ENCODE data around the gene TAF3. TPM values are rescaled to one million over a fixed set of nuclear protein-coding genes. Genes with fewer than 3 reads are reported as not detected.

Gene TAF3
- total and polyA plus RNA-seq, 8 donors, result 2.3 to 13.4 (median 6.5) TPM

DNA sequence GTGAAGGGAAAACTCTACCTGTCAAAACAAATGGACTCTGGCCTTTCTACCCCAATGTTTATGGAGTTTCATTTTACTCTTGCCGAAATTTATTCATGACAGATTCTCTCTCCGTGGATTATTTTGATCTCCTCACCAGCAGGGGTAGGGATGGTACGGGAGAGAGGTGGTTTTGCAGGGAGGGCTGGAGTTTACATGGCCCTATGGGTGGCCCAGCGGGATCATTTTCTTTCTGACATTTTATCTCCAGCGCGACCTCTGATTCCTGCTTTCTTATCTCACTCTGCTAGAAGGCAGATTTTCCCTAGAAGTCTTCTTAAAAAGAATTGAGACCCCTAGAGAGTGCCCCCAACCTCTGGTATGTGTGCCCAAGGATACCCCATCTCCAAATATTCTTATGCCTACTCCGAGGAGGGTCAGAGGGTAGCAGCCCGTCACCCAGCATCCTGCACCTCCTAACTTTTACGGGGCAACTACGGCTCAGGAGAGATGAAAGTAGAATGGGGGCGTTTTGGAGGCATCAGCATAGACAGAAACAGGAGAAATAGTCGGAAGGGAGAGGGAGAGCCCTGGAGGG lies 226.1 kb downstream of the TAF3 start:
- TF ChIP-seq POLR2A (IDR thresholded peaks at IDR 0.05) (no peak), POLR2AphosphoS5 (IDR thresholded peaks at IDR 0.05) (no peak), EP300 (IDR thresholded peaks at IDR 0.05) (no peak), CTCF (IDR thresholded peaks at IDR 0.05) (no peak)
- DNase-seq, result no peak
- Histone ChIP-seq H3K27ac (no peak overlapping the region), H3K27me3 (peaks cover 56 to 100% (median 100%) of the 10 kb centered on the region in 3 donors), H3K36me3 (no peaks in the 10 kb centered on the region), H3K4me3 (peak overlapping the region in 2 of 4 donors; percentile 41 to 47), H3K9me3 (no peaks in the 10 kb centered on the region), H3K4me1 (peaks cover 22 to 61% (median 43%) of the 10 kb centered on the region in 4 donors)
- WGBS, 5 donors, result 8 to 12% (median 11%) methylated on average over 12 of the region's 12 CpGs
- intact Hi-C loops (cut with DNase I; ENCODE audit: low total_unique reads), result no loop called here

DNA sequence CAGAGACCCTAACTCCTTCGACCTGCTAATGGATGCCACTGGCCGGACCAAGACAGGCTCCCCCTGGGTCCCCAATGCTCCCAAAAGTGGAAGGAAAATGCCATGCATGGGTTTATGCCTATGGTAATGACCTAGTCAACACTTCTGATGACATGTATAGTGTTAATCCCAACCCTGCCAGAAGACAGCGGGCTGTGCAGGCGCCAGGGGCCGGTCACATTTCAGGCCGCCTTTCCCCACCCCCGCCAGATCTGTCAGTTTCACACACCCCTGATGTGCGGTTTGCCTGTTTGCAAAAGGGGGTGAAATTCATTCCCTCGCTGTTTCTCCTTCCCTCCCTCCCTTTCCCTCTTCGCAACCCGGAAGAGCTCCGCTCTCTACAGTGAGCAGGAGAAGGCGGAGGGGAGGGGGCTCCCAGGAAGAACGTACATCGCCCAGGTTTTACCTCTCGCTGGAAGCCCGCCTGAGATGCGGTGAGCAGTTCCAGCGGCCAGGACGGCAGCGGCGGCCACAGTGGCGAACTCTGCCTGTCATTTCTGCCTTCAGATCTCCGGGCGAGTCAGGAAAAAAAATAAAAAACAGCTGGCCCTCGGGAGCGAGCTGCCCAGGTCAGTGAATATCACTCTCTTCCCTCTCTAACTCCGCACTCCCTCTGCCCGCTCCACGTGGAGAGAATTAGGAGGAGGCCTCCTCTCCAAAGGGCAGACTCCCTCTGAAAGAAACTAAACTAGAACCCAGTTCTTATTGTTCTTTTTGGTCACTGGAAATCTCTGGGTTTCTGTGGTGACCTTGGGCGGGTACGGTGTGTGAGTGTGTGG lies 226.8 kb downstream of the TAF3 start:
- Histone ChIP-seq H3K27me3 (peaks cover 63 to 100% (median 100%) of the 10 kb centered on the region in 3 donors), H3K4me3 (peak overlapping the region; percentile 5 to 47 (median 30)), H3K27ac (no peak overlapping the region), H3K9me3 (no peaks in the 10 kb centered on the region), H3K4me1 (peaks cover 29 to 68% (median 50%) of the 10 kb centered on the region in 4 donors), H3K36me3 (no peaks in the 10 kb centered on the region)
- WGBS, 5 donors, result 2 to 3% (median 3%) methylated on average over 32 of the region's 32 CpGs
- DNase-seq, result peak in 1 of 2 donors; percentile 56
- TF ChIP-seq EP300 (IDR thresholded peaks at IDR 0.05), result no peak
- no peak for TF ChIP-seq CTCF (IDR thresholded peaks at IDR 0.05)
- TF ChIP-seq POLR2A (IDR thresholded peaks at IDR 0.05), result no peak
- no peak for TF ChIP-seq POLR2AphosphoS5 (IDR thresholded peaks at IDR 0.05)
- intact Hi-C loops (cut with DNase I; ENCODE audit: low total_unique reads), result no loop called here

DNA sequence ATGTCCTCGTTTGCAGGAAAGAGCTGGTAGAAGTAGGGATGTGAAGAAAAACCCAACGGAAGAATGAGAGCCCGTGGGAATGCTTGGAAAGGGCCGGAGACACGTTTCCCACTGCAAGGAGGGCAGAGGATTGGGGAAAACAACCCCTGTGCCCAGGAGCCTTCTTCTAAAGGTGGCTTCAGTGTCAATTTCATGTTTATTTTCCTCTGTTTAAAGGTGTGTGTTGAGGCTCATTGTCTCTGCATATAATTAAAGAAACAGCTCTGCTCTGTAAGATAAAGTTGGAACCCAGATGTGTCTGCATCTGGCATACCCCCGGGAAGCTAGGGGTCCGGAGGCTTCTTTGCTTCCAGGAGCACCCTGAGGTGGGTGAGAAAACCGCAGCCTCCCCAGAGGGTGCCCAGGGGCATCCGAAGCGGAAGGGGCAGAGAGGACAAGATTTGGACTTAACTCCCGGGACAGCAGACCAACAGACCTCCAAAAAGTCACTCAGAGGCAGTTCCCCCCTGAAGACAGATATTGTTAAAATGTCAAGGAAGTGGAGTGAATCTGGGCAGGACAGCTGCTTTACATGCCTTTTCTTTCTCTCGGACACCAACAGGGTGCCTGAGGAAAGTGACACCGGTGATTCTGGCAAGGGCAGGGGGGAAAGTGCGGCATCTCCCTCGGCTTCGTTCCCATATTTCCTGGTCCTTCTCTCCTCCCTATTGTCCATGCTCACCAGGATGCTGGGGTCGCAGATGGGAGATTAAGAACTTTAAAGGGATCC lies 227.6 kb downstream of the TAF3 start:
- Histone ChIP-seq H3K27me3 (peaks cover 71 to 100% (median 100%) of the 10 kb centered on the region in 3 donors), H3K4me3 (peak overlapping the region in 2 of 4 donors; percentile 41 to 47), H3K36me3 (no peaks in the 10 kb centered on the region), H3K4me1 (peaks cover 37 to 76% (median 58%) of the 10 kb centered on the region in 4 donors), H3K9me3 (no peaks in the 10 kb centered on the region), H3K27ac (no peak overlapping the region)
- no peak for DNase-seq
- intact Hi-C loops (cut with DNase I; ENCODE audit: low total_unique reads), result no loop called here
- WGBS, 5 donors, result 5 to 10% (median 7%) methylated on average over 15 to 17 of the region's 17 CpGs
- TF ChIP-seq POLR2AphosphoS5 (IDR thresholded peaks at IDR 0.05), result no peak
- TF ChIP-seq EP300 (IDR thresholded peaks at IDR 0.05), result no peak
- TF ChIP-seq POLR2A (IDR thresholded peaks at IDR 0.05), result no peak
- no peak for TF ChIP-seq CTCF (IDR thresholded peaks at IDR 0.05)

Measured in stomach (tissue), 9 donors.